ENCODE data around the gene VCL. TPM values are rescaled to one million over a fixed set of nuclear protein-coding genes. Genes with fewer than 3 reads are reported as not detected.
A peak's percentile ranks its signal among the peaks of the same experiment; 100 is the strongest.
"Not testable (repeated sequence)": the region's sequence is repeated elsewhere in the genome, so short reads cannot be mapped to it uniquely, and the experiment has no call there.

The VCL gene
- total RNA-seq, 4 donors from 2014 or later = 69.1 to 109 (median 90.1) TPM

DNA sequence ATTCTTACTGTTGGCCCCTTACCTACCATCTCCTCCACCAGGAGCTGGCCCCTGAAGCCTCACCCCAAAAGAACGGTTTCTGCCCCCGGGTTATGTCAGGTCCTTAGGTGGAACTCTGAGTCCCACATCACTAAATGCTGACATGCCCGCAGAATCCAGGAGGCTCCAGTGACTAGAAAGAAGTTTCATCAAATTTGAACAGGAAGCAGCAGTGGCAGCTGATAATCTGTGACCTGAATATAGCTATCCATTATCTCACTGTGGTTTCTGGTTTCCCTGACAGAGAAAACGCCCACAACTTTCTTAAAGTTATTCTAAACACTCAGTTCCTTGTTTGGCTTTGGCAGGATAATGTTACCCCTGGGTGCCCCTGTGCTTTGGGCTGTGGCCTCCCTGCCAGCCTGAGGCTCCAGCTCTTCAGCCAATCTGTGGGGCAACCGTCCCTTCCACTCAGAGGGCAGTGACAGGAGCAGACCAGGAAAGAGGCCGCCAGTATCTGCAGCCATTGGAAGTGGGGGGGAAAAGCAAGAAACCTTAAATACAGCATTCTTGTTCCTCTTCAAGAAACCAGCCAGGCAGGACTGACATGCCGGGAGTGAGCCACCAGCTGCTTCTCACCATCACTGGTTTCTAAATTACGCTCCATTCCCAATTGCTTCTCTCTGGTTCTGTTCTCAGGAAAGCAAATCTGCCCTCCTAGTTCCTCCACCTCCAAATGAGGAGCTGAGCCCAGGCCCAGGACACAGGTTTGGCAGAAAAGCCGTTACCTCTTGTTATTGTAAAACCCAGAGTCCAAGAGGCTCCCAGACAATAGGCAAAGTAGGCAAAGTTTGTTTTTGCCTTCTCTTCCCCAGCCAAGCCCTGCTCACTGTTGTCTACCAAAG, 41.2 kb upstream of the VCL start:
- DNase-seq (ENCODE audit: low spot score) (no peak), ATAC-seq (ENCODE audit: low FRiP score) (no peak)
- TF ChIP-seq, protein P1, sequence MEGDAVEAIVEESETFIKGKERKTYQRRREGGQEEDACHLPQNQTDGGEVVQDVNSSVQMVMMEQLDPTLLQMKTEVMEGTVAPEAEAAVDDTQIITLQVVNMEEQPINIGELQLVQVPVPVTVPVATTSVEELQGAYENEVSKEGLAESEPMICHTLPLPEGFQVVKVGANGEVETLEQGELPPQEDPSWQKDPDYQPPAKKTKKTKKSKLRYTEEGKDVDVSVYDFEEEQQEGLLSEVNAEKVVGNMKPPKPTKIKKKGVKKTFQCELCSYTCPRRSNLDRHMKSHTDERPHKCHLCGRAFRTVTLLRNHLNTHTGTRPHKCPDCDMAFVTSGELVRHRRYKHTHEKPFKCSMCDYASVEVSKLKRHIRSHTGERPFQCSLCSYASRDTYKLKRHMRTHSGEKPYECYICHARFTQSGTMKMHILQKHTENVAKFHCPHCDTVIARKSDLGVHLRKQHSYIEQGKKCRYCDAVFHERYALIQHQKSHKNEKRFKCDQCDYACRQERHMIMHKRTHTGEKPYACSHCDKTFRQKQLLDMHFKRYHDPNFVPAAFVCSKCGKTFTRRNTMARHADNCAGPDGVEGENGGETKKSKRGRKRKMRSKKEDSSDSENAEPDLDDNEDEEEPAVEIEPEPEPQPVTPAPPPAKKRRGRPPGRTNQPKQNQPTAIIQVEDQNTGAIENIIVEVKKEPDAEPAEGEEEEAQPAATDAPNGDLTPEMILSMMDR (IDR thresholded peaks at IDR 0.05) = no peak

DNA sequence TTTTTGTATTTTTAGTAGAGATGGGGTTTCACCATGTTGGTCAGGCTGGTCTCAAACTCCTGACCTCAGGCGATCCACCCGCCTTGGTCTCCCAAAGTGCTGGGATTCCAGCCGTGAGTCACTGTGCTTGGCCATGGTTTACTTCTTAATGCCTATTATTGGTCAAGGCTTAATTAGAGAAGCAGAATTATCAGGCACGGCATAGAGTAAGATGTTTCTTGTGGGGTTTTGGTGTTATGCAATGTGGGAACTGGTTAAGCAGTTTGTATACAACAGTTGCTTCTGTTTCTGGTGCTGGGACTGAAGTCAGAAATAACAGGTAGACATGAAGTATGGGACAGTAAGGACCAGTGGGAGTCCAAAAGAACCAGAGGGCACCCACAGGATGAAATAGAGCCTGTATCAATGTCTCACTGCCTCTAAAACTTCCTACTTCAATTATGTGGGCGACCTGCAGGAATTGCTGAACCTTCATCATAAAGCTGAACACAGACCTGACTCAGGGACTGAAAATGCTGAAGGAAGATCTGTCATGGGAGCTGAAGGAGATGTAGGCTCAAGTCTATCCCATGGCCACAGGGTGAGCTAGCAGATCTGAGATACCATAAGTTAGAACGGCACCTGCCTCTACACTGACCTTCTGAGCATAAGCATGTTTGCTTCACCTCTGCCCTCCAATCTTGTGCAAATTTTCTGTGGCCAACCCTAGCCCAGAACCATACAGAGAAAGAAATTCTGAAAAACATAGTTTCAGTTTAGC, 38.3 kb upstream of the VCL start:
- ATAC-seq (ENCODE audit: low FRiP score) = no peak
- TF ChIP-seq, protein P1 (IDR thresholded peaks at IDR 0.05) = no peak

DNA sequence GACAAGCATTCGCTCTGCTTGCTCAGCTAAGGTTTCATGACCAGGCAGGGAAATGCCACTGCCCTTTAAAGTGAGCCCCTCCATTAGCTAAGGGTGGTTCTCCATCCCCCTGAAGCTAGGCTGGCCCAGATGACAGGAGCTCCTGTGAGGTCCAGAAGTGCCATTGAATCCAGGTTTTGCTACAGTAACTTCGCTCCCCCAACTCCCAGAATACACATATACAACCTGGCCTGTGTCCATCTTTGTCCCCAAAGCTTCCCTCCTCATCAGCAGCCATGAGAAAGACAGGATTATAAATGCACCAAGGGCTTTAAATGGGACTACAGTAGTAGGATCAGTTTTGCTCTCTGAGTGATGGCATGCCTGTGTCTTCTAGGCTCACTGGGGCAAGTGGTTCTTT, 35.5 kb upstream of the VCL start:
- TF ChIP-seq, protein P1 (IDR thresholded peaks at IDR 0.05) = no peak
- ATAC-seq (ENCODE audit: low FRiP score) (no peak), DNase-seq (ENCODE audit: low spot score) (no peak)

More for the DNA sequence above, 38.3 kb upstream of the VCL start:
- no peak for DNase-seq (ENCODE audit: low spot score)

DNA sequence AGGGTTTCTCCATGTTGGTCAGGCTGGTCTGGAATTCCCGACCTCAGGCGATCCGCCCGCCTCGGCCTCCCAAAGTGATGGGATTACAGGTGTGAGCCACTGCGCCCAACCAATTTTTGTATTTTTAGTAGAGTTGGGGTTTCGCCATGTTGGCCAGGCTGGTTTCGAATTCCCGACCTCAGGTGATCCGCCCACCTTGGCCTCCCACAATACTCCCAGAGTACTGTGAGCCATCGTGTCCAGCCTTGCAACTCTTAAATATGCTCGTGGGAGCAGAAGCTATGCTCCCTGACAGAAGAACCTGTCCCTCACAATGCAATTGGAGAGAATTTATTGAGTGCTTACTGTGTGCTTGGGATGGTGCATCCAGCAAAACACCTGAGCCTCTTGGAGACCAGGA, 34.4 kb upstream of the VCL start:
- not testable (repeated sequence) for ATAC-seq (ENCODE audit: low FRiP score); DNase-seq (ENCODE audit: low spot score)

DNA sequence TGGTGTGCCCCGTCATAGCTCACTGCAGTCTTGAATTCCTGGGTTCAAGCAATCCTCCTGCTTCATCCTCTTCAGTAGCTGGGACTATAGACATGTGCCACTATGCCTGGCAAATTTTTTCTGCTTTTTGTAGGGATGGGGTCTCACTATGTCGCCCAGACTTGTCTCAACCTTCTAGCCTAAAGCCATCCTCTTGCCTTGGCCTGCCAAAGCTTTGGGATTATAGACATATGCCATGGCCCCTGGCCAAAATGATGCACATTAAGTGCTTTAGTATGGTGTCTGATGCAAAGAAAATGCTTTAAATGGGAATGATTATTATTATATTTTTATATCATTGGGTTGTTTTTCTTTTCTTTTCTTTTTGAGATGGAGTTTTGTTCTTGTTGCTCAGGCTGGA, 33.2 kb upstream of the VCL start:
- TF ChIP-seq, protein P1 (IDR thresholded peaks at IDR 0.05) = no peak
- ATAC-seq (ENCODE audit: low FRiP score) (no peak), DNase-seq (ENCODE audit: low spot score) (no peak)

DNA sequence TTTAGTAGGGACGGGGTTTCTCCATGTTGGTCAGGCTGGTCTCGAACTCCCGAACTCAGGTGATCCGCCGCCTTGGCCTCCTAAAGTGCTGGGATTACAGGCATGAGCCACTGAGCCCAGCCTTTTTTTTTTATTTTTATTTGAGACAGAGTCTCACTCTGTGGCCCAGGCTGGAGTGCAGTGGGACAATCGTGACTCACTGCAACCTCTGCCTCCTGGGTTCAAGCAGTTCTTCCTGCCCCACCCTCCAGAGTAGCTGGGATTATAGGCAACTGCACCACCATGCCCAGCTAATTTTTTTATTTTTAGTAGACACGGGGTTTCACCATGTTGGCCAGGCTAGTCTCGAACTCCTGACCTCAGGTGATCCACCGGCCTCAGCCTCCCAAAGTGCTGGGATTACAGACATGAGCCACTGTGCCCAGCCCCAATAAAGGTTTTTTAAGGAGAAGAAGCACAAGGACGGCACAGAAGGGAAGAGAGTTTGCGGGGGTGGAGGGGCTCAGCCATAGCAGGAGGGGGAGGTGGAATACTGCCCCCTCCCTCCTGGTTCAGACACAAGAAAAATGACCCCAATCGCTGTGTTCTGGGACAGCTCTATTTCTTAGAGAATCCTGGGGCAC, 32.5 kb upstream of the VCL start:
- not testable (repeated sequence) for DNase-seq (ENCODE audit: low spot score); ATAC-seq (ENCODE audit: low FRiP score)

DNA sequence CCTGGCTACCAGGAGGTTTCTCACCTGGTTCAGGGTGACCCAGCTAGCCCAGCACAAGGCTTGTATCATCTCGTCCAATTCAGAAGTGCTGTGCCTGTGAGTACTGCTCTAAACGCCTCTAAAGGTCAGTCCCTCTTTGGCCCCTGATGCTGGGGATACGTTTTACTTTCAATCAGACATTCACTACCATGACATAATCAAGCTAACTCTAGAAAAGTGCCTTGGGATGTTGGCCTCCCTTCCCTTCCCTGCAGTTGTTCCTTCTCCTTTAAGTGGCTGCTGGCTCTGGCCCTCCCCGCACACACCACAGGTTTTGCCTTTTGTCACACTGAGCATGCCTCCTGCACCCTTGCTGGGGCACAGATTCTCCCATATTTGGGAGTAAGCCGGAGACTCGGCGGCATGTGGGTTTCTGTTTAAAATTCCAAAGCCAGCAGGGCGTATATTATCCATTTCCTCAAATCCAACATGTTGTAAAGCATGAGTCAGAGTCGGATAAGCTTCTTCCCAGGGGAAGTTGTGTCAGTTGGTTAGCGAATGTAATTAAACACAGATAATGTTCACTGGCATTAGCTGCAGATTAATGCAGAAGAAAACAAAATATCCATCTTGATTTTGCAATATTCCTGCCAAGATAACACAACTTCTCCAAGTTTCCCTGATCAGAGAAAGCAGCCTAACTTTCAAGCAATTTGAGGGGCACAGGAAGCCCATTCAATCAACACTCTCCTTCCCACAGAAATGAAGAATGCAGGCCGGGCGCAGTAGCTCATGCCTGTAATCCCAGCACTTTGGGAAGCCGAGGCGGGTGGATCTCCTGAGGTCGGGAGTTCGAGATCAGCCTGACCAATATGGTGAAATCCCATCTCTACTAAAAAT, 31.8 kb upstream of the VCL start:
- ATAC-seq (ENCODE audit: low FRiP score) (peak; percentile 88), DNase-seq (ENCODE audit: low spot score) (peak; percentile 32)
- TF ChIP-seq, protein P1 (IDR thresholded peaks at IDR 0.05) = no peak

Data from omental fat pad (tissue), 4 donors.